Urinary bladder (tissue), 4 donors: ENCODE measurements around the gene DIMT1. TPM values are rescaled to one million over a fixed set of nuclear protein-coding genes. Genes with fewer than 3 reads are reported as not detected.

Experiments
- DNase-seq: peaks from one replicate; pipeline ENCODE4 v3.0.0-alpha.2; 2015; ENCODE audit errors: extremely low spot score
- H3K27ac ChIP-seq: one replicate; pipeline ENCODE4 v1.5.1; 2013; ENCODE audit warnings: low read depth, mild to moderate bottlenecking, moderate library complexity
- H3K36me3 ChIP-seq: one replicate; pipeline ENCODE4 v1.6.1; 2013; ENCODE audit warnings: mild to moderate bottlenecking, moderate library complexity; ENCODE audit not compliant: insufficient read depth
- H3K4me1 ChIP-seq: one replicate; pipeline ENCODE4 v1.6.1; 2013; ENCODE audit warnings: mild to moderate bottlenecking, moderate library complexity; ENCODE audit not compliant: insufficient read depth
- H3K4me3 ChIP-seq: one replicate; pipeline ENCODE4 v1.5.1; 2013; ENCODE audit warnings: low read depth, low read length
- WGBS: extraction: QIAGEN DNeasy Blood & Tissue Kit; methylation state at CpG from one replicate; pipeline ENCODE4 v1.1.7; 2013; 5-methylcytosine and 5-hydroxymethylcytosine counted together
- polyA plus RNA-seq: library from polyadenylated mRNA; stranded (reverse); fragments of 200-250 nt; gene quantifications from one replicate; pipeline ENCODE4 v1.2.3, GENCODE V29; 2013
- total RNA-seq: library from RNA; depleted of rRNA; stranded (reverse); fragments of >200 nt; gene quantifications from one replicate; pipeline ENCODE4 v1.2.3, GENCODE V29; 2014
- donor health status: healthy with polysubstance abuse.
- donor health status: healthy.

DIMT1 gene
- total and polyA plus RNA-seq, 2 donors, result 26.8 to 28.9 TPM

DNA sequence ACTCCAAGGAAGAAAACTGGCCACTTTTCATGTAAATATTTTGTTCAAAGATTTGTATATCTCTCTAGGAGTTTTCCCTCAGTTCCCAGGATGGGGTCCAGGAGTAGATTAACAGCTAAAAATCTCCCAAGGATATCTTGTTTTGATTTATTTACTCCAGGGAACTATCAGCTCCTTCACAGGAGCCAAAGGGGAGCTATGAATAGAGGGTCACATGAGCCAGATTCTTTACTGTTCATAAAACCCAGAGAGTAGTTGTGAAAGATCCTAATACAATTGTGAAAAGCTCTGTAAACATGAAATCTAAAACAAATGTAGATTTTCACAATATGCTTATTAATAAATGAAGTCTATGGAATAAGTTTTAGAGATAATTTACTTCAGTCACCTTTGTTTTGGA lies 16.9 kb downstream of the DIMT1 start:
- H3K36me3 ChIP-seq, result peaks cover 2% of the 10 kb centered on the region
- H3K27ac ChIP-seq, result peak overlapping the region; percentile 2
- no peak overlapping the region for H3K4me3 ChIP-seq
- H3K4me1 ChIP-seq, result no peaks in the 10 kb centered on the region
- no peak for DNase-seq

DNA sequence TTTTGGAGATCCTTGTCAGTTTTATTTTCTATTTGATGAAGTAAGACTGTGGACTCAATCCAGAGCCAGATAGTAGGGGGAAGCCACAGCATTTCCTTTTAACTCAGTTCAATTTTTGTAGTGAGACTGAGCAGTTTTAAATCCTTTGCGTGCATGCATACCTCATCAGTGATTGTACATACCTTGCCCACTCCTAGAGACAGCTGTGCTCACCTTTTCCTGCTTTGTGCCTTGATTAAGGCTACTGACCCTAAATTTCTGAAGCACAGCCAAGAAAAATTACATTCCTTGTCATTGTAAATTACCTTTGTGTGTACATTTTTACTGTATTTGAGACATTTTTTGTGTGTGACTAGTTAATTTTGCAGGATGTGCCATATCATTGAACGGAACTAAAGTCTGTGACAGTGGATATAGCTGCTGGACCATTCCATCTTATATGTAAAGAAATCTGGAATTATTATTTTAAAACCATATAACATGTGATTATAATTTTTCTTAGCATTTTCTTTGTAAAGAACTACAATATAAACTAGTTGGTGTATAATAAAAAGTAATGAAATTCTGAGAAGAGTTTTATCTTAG lies 17.8 kb downstream of the DIMT1 start:
- H3K27ac ChIP-seq, result no peak overlapping the region
- H3K4me1 ChIP-seq, result no peaks in the 10 kb centered on the region
- no peak overlapping the region for H3K4me3 ChIP-seq
- no peak for DNase-seq
- peaks cover 4% of the 10 kb centered on the region for H3K36me3 ChIP-seq
- WGBS, result 64% methylated on average over 2 of the region's 2 CpGs

GRCh38 chr5:62385131-62385530 lies 18.6 kb downstream of the DIMT1 start:
- H3K4me3 ChIP-seq, result no peak overlapping the region
- peak; percentile 56 for DNase-seq

GRCh38 chr5:62376064-62376463 lies 27.6 kb downstream of the DIMT1 start:
- Histone ChIP-seq H3K27ac (no peak overlapping the region), H3K36me3 (no peaks in the 10 kb centered on the region), H3K4me1 (no peaks in the 10 kb centered on the region), H3K4me3 (no peak overlapping the region)
- WGBS, result 97% methylated on average over 3 of the region's 3 CpGs
- DNase-seq, result no peak

More at GRCh38 chr5:62385131-62385530, 18.6 kb downstream of the DIMT1 start:
- Histone ChIP-seq H3K27ac (peak overlapping the region; percentile 10), H3K36me3 (peaks cover 4% of the 10 kb centered on the region), H3K4me1 (no peaks in the 10 kb centered on the region)
- 68% methylated on average over 4 of the region's 4 CpGs for WGBS

DNA sequence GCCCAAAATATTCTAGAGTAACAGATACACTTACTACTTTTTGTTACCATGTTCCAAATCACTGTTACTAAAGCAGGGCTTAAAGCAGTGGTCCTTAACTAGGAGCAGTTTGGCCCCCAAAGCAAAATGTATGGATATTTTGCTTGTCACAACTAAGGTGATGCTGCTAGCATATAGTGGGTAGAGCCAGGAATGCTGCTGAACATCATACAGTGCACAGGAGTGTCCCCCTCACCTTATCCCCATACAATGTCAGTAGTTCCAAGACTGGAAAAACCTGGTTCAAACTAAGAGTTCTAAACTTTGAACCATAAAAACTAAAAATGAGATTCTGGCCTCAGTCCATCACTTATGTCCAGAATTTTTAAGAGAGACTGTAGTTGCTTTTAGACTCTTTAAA lies 28.1 kb downstream of the DIMT1 start:
- Histone ChIP-seq H3K4me3 (no peak overlapping the region), H3K4me1 (no peaks in the 10 kb centered on the region), H3K36me3 (no peaks in the 10 kb centered on the region), H3K27ac (no peak overlapping the region)
- no peak for DNase-seq

DNA sequence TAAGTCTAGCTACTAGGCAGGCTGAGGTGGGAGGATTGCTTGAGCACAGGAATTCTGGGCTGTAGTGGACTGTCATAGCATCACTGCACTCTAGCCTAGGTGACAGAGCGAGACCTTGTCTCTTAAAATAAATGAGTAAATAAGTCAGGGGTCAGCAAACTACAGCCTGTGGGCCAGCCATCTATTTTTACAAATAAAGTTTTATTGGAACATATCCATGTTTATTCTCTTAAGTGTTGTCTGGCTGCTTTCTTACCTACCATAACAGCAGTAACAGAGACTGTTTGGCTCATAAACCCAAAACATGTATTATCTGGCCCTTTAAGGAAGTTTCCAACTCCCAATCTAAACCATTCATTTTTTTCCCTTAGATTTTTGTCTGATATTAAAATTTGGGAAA lies 29.6 kb downstream of the DIMT1 start:
- Histone ChIP-seq H3K27ac (no peak overlapping the region), H3K4me3 (no peak overlapping the region), H3K36me3 (no peaks in the 10 kb centered on the region), H3K4me1 (no peaks in the 10 kb centered on the region)
- 98% methylated on average over 1 of the region's 1 CpG for WGBS
- no peak for DNase-seq

DNA sequence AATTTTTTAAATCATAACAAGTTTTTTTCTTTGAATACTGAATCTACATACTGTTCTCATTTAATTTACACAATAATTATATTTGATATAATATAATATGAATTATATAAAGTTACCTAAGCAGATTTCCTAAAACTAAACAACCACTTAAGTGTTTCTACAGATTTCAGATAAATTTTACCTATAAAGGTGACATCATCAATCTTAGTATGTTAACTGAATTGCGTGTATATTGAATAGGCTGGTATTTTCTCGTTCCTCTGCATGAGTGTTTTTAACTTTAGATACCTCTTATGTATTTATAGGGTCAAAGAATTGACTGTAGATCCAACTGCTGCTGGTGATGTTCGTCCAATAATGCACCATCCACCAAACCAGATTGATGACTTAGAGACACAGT lies 30.3 kb downstream of the DIMT1 start:
- WGBS, result 96% methylated on average over 3 of the region's 3 CpGs
- no peak for DNase-seq
- Histone ChIP-seq H3K27ac (no peak overlapping the region), H3K36me3 (no peaks in the 10 kb centered on the region), H3K4me1 (no peaks in the 10 kb centered on the region), H3K4me3 (no peak overlapping the region)

GRCh38 chr5:62372600-62372999 lies 31.1 kb downstream of the DIMT1 start:
- 97% methylated on average over 3 of the region's 3 CpGs for WGBS
- no peaks in the 10 kb centered on the region for H3K36me3 ChIP-seq

DNA sequence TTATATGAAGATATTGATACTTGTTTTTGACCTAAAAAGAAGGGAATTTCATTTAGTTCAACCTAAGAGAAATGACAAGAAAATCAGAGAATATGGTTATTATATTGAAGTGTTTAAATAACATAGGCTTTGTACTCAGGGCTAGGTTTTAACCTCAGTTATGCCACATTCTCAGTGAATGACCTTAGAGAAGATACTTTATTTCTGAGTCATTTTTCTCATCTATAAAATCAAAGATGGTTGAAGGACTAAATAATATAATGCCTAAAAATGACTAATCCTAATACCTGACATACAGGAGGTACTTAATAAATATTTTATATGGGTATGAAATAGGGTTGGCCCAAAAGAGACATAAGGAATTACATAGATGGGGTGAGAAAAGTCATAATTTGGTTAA lies 32.3 kb downstream of the DIMT1 start:
- no peak overlapping the region for H3K27ac ChIP-seq
- no peak overlapping the region for H3K4me3 ChIP-seq
- H3K36me3 ChIP-seq, result no peaks in the 10 kb centered on the region
- DNase-seq, result no peak
- no peaks in the 10 kb centered on the region for H3K4me1 ChIP-seq

More at GRCh38 chr5:62372600-62372999, 31.1 kb downstream of the DIMT1 start:
- DNase-seq, result no peak
- Histone ChIP-seq H3K4me1 (no peaks in the 10 kb centered on the region), H3K4me3 (no peak overlapping the region), H3K27ac (no peak overlapping the region)

GRCh38 chr5:62369039-62369438 lies 34.7 kb downstream of the DIMT1 start:
- 97% methylated on average over 2 of the region's 2 CpGs for WGBS
- Histone ChIP-seq H3K4me3 (no peak overlapping the region), H3K4me1 (no peaks in the 10 kb centered on the region), H3K36me3 (no peaks in the 10 kb centered on the region), H3K27ac (no peak overlapping the region)
- no peak for DNase-seq

- WGBS, result 98% methylated on average over 3 of the region's 3 CpGs
- Histone ChIP-seq H3K4me3 (no peak overlapping the region), H3K4me1 (no peaks in the 10 kb centered on the region), H3K36me3 (peaks cover 3% of the 10 kb centered on the region), H3K27ac (no peak overlapping the region)
- DNase-seq, result no peak
These were observed 41.0 kb downstream of the DIMT1 start for GRCh38 chr5:62362701-62363100.

DNA sequence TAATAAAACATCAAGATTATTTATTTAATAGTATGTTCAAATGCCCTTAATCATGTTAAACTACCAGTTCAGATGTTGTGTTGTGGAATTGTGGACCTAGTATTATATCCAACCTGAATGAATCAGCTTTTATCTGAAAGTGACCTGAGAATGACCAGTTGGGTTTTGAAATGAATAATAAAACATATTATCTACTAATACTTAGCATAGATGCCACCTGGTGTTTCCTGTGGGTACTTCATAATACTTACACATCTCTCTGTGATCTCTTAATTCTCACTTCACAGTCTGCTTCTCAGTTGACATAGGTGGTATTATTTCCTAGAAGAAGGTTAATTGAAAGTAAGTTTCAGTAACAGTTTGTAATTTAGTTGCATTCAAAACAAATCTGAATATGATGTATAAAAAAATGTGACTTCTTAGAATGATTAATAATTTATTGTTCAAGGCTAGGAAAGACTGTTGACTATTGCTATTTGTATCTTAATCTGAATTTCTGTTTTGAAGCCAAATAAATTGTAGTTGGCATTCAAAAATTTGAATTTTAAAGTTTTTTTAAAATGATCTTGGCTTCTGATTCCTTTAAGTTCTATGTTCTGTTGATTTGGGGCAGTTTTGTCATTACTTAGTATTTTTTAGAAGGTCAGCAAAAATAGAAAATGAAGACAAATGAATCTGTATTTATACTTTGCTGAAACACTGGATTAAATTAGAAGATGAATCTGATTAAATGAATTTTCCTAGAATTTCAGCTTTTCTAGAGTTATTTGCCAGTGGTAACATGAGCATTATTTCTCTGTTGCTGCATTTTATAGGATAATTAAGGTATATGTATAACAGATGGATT lies 49.5 kb downstream of the DIMT1 start:
- Histone ChIP-seq H3K4me3 (no peak overlapping the region), H3K4me1 (no peaks in the 10 kb centered on the region), H3K36me3 (peaks cover 2% of the 10 kb centered on the region), H3K27ac (no peak overlapping the region)
- peak; percentile 5 for DNase-seq

- 99% methylated on average over 1 of the region's 1 CpG for WGBS
- Histone ChIP-seq H3K36me3 (peaks cover 4% of the 10 kb centered on the region), H3K4me3 (no peak overlapping the region), H3K27ac (no peak overlapping the region), H3K4me1 (no peaks in the 10 kb centered on the region)
- no peak for DNase-seq
These were observed 54.8 kb downstream of the DIMT1 start for GRCh38 chr5:62348723-62349481.

DNA sequence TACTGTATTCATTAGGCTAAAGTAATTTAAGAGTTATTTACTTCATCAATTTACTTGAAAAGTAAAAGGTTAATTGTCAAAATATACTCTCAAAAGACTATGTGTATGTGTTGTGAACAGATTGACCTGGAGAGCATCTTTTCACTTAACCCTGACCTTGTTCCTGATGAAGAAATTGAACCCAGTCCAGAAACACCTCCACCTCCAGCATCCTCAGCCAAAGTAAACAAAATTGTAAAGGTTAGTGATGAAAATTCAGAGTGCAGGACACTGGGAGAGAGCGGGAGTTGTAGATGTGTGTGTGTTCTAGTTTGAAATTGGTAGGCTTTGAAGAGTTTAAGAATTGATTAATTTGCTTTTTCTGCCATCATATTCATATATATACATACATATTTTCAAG lies 55.8 kb downstream of the DIMT1 start:
- Histone ChIP-seq H3K27ac (no peak overlapping the region), H3K36me3 (peaks cover 4% of the 10 kb centered on the region)
- 97% methylated on average over 1 of the region's 1 CpG for WGBS

More for the DNA sequence above, 55.8 kb downstream of the DIMT1 start:
- Histone ChIP-seq H3K4me3 (no peak overlapping the region), H3K4me1 (no peaks in the 10 kb centered on the region)
- DNase-seq, result no peak
